ENCODE measurements around the gene LRRC4C.
"Not testable (repeated sequence)": the region's sequence is repeated elsewhere in the genome, so short reads cannot be mapped to it uniquely, and the experiment has no call there.

Gene LRRC4C

DNA sequence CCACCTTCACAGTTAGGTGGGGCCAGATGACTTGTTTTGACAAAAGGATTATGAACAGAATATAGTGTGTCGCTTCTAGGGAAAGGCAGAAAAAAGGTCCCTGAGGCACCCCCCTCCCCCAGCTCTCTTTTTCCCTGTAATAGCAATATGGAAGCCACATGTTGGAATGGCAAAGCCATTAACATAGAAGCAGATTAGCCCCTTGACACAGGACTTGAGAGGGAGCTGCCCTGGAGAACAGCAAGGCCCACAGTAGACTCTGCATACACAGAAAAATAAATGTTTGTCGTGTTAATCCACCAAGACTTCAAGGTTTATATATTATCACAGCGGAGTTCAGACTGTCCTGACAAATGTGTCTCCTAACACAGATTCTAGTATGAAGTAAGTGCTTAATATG, 1222.9 kb downstream of the LRRC4C start:
- no peak overlapping the region for H3K27ac ChIP-seq
- H3K4me3 ChIP-seq, result no peak overlapping the region

DNA sequence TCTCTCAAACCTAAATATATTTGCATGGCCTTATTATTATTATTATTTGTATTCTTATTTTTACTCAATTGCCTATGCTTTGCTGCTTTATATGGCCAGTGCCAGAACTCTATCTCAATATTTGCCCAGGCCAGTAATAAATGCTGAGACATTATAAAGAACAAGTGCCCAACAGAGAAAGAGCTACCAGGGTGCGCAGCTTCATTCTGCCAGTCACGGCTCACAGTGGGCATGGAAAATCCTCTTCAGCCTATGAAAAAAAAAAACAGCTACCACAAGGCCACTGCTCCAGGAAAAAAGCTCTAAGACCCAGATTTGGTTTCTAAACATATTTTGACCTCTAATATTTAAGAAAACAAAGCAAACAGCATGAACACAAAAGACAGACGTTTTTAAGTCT, 1223.6 kb downstream of the LRRC4C start:
- H3K27ac ChIP-seq, result no peak overlapping the region
- no peak overlapping the region for H3K4me3 ChIP-seq

DNA sequence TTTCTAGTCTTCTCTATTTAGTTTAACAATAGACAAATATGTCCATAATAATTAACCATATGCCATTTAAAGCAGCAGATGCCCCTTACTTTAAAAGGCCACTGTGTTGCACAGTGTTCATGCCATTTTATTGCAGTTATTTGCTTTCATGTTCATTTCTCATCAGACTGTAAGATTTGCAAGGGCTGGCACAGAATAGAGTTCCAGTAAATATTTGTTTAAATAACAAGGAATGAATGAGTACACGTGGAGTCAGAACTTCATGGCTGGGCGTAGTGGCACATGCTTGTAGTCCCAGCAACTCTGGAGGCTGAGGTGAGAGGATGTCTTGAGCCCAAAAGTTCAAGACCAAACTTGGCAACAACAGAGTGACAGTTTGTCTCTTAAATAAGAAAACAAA, 1228.6 kb downstream of the LRRC4C start:
- no peak overlapping the region for H3K27ac ChIP-seq

DNA sequence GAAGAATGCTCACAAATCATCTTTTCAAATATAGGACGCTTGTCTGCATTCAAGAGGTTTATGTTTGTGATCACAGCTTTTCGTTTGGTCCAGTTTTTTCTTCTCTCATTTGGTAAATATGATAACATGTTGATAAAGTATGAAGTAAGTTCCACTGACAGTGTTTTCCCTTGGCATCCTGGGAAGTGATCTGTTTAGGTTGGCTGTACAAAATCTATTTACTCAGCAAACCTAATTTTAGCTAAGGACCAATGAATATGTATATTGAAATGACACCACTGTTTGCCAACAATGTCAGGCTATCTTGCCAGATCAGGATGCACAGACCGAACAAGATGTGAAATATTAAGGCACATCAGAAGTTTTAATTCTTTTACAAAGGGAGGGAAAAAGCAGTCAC, 1230.8 kb downstream of the LRRC4C start:
- no peak overlapping the region for H3K27ac ChIP-seq
- no peak overlapping the region for H3K4me3 ChIP-seq

More for the DNA sequence above, 1228.6 kb downstream of the LRRC4C start:
- H3K4me3 ChIP-seq, result no peak overlapping the region

DNA sequence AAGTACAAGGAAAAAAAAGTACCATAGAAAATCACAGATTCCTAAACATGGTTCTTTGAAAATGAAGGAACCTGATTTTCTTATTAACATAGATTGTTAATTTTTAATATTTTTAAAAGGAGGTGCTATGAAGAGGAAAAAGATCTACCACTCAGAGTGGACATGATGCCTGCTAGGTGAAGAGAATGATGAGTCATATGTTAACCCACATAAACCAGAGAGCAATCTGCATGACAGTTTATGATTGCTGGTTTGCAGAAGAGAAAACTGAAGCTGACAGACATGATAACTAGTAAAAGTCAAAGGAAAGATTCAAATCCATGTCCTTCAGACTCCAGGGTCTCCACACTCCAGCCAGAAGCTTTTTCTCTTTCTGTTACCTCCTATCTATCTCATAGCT, 1231.7 kb downstream of the LRRC4C start:
- no peak overlapping the region for H3K27ac ChIP-seq
- no peak overlapping the region for H3K4me3 ChIP-seq

DNA sequence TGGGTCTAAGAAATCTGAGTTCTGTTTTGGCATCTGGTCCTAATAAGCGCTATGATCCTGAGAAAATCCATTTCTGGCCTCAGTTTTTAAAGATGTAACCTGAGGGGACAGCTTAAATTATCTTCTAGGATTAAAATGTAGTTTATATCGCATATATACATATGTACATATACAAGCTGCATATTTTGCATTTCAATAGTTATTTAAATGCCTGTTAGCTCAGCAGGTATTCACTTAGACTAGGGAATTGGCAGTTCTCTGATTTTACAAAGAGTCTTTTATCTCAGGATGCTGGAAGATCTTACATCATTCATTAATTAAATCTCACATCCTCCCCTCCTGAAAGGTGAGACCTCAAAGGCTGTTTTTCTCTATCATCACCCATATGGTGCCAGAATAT, 1232.8 kb downstream of the LRRC4C start:
- Histone ChIP-seq H3K4me3 (no peak overlapping the region), H3K27ac (no peak overlapping the region)

DNA sequence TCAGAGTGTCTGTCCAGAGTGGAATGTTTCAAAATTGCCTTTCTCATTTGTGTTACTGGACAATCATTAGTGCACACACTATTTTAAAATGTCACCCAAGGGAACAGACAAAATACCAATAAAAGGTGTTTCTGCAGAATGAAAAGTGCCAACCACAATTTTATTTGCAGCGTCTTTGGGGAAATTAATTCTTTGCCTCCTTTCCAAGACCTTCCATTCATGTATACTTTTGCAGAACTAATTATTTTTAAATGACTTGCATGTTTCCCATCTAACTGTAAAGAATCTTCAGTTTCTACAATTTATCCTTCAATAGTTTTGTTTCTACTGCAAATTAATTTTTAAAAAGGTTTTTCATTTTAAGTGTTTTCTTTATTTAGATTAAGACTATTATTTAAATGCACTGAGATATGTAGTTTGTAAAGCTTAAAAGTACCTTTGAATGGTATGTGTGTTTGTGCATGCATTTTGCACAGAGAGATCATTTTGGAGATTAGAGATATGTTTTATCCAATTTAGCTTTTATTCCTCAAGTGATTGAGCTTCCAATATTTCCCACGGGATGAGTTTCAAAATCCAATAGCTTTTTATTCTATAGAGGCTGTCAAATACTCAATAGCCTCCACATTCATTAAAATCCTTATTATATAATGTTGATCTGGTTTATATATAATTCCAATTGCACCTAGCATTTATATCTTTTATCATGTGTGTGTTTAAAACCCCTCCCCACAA, 1235.7 kb downstream of the LRRC4C start:
- no peak overlapping the region for H3K4me3 ChIP-seq

DNA sequence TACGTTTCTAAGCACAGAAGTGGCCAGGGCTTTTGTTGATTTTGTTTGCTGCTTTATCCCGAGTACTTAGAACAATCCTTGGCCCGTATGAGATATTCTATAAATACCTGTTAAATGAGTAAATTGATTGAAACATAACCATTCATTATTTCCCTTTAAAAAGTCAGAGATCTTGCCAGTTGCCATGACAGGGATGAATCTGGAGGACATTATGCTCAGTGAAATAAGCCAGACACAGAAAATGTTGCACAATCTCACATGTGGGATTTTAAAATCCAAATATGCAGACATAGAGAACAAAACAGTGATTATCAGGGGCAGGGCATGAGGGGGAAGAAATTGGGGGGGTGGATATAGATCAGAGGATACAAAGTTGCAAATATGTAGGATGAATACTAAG, 1240.1 kb downstream of the LRRC4C start:
- Histone ChIP-seq H3K27ac (no peak overlapping the region), H3K4me3 (no peak overlapping the region)

More for the DNA sequence above, 1235.7 kb downstream of the LRRC4C start:
- H3K27ac ChIP-seq, result no peak overlapping the region

DNA sequence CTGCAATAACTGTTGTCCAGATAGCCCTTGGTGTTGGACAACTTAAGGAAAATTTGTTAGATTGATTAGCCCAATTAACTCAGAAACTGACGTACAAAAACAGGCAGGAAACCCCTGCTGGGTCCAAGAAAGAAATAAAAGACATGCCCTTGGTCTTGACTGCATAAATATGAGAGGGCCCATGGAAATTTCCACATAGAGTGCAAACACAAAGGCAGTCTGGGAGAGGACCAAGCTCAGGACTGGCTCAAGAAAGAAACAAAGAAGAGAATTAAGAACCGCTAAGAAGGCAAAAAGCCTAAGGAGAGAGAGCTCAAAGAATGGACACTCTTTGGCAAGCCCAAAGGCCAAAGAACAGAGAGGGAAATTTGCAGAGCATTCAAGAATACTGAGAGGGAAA, 1243.9 kb downstream of the LRRC4C start:
- Histone ChIP-seq H3K4me3 (no peak overlapping the region), H3K27ac (no peak overlapping the region)

DNA sequence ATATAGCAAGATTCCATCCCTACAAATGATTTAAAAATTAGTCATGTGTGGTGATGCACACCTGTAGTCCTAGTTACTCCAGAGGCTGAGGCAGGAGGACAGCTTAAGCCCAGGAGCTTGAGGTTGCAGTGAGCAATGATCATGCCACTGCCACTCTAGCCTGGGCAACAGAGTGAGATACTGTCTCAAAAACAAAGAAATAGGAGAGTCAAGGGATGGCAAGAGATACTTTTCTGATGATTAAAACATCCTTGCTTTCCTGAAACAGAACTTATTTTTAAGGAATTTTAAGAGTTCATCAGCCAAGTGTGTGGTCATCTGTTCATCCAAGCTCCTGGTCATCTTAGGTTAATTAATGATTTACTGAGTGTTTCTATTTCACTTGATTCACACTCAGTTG, 1252.0 kb downstream of the LRRC4C start:
- H3K4me3 ChIP-seq, result no peak overlapping the region
- no peak overlapping the region for H3K27ac ChIP-seq

DNA sequence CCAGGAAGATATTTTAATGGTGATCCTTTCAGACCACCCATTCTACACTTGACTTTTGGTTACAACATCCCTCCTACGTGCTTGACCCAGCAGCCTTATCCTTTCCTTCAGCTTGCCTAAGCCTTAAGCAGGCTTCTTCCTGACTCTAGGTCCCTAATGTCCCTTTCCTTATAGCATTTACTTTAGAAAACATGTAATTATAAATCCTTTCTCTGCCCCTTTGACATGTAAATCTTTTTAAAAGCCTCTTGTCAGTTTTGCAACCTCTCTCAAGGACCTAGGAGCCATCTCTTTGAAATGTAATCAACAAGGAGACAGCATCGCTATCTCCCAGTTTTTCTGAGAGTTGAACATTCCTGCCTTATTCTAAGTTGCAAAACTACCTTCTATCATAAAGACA, 1255.2 kb downstream of the LRRC4C start:
- no peak overlapping the region for H3K27ac ChIP-seq
- H3K4me3 ChIP-seq, result no peak overlapping the region

DNA sequence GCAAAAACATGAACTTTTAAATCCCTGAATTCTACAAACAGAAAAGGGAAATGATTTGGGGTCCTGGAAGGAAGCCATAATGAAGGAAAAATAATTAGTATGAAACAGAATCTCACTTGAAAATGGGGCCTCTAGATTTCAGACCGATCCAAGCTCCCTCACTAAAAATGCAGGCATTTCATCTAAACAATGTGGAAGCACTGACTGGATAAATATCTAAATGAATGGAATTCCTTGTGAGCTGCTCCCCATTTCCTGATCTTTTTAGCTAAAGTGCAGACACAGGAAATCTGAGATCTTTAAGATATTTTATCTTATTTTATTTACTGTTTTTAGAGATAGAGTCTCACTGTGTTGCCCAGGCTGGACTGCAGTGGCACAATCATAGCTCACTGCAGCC, 1255.8 kb downstream of the LRRC4C start:
- Histone ChIP-seq H3K4me3 (no peak overlapping the region), H3K27ac (no peak overlapping the region)

DNA sequence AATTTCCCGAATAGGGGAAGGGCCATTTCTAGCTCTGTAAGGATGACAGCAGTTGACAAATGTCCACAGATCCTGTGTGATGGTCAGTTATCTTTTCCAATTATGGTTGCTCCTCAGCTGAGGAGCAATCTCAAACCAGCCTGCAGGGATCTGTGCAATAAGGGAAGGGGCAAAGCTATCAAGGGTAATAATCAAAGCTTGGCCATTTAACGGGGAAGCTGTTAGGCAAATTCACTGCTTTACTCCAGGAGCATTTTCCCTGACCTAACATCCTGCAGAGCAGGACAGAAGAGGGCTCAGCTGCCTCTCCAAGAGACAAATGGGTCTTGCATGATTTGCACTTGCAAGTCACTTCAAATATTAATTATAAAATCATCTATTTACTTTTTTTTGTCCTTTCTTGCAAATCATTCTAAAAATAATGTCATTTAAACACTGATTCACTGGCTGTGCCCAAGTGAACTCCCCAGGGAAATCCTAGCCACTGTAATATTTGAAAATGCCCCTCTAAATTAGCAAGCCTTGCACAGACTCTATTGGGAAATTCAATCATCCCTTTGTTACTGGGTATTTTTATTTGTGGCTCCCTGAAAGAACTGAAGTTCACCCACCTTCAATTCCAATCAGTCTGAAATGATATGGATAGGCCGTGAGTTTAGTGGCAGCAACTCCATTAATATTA, 1256.7 kb downstream of the LRRC4C start:
- H3K4me3 ChIP-seq, result no peak overlapping the region
- H3K27ac ChIP-seq, result no peak overlapping the region

DNA sequence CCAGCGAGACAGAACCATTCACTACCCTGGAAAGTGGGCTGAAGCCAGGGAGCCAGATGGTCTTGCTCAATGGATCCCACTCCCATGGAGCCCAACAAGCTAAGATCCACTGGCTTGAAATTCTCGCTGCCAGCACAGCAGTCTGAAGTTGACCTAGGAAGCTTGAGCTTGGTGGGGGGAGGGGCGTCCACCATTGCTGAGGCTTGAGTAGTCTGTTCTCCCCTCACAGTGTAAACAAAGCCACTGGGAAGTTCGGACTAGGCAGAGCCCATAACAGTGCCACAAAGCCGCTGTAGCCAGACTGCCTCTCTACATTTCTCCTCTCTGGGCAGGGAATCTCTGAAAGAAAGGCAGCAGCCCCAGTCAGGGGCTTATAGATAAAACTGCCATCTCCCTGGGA, 1266.9 kb downstream of the LRRC4C start:
- not testable (repeated sequence) for H3K27ac ChIP-seq, H3K4me3 ChIP-seq

DNA sequence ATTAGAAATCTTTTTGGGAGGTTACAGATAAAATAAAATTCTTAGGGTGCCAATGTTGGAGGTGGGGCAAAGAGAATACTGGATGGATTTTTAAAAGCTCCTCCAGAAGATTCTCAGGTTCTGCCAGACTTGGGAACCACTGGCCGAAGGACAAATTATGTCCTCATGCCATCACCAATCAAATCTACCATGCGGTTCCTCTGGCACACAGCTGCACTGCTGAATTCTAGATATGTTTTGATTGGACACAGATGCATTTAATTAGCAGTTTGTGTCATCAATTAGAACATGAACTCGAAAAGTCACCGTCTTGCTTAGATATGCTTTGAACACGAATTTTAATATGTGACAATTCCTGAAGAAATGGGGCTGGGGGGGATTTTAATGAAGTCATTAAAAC, 1269.2 kb downstream of the LRRC4C start:
- Histone ChIP-seq H3K27ac (no peak overlapping the region), H3K4me3 (no peak overlapping the region)

DNA sequence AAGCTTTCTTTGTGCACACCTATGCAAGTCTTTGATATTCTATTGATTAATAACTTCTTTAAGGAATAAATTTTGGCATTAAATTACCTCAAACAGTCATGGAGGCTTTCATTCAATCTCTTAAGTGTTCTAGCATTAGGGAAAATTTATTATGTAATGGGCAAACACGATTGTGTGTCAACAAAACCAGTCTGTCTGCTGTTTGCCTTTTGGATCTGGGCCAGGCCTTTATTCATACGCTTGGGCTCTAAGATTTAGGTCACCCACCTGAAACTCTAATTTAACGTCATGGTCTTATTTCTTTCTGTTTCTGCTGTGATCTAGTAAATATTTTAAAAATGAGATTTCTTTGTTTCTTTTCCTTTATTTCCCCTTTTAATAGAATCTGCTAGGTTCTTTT, 1270.6 kb downstream of the LRRC4C start:
- Histone ChIP-seq H3K4me3 (no peak overlapping the region), H3K27ac (no peak overlapping the region)

DNA sequence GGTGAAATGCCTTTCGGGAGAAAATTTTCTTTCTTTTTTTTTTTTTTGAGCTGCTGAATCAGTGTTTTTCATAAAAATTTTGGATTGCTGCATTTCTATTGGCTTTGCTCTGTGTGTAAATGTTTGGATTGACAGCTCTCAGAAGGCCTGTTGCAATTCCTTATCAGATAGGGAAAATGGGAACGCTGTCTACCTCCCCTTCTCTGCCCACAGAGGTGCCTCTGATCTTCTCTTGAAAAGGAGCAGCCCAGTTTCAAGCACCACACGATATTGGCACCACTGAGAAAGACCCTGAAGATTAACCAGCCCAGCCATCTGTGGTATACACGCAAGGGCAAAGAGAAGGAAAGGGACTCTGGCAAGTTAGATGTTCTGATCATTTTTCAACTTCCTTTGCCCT, 1272.2 kb downstream of the LRRC4C start:
- H3K27ac ChIP-seq, result no peak overlapping the region

DNA sequence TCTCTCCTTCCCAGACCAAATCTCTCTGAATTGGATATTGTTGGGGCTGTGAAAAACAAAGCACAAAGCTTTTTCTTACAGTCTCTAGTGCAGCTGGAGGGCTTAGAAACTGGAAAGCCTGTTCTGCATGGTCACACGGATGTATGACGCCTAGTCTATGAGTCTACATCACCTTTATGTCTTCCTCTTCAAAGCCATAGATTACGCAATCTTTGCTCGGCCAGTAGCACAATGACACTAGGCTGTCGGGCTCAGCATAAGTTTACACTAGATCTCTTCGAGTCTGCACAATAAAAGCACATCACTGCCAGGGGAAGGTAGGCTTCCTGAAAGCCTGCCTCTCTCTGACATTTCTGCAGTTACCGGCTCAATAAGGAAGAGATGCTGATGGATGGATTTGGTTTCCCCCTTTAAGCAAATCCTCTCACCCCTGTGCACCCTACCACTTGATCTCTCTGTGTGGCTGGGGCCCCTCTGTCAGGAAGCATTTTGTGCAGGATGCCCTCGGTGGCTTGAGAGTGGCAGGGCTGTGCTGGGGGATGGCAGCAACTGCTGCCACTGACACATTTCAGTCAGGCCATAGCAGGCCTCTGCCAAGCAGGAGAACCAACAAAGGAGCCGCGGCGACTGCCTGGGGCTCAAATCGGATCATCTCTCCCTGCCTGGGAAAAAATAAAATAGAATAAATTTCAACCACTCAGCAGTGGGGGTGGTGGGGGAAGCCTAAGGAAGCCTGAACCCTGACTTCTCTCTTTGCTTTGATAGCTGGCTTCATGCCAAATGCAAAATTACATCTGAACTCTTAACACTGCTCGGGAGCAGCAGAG, 1272.8 kb downstream of the LRRC4C start:
- no peak overlapping the region for H3K4me3 ChIP-seq
- H3K27ac ChIP-seq, result no peak overlapping the region

More for the DNA sequence above, 1272.2 kb downstream of the LRRC4C start:
- H3K4me3 ChIP-seq, result no peak overlapping the region

DNA sequence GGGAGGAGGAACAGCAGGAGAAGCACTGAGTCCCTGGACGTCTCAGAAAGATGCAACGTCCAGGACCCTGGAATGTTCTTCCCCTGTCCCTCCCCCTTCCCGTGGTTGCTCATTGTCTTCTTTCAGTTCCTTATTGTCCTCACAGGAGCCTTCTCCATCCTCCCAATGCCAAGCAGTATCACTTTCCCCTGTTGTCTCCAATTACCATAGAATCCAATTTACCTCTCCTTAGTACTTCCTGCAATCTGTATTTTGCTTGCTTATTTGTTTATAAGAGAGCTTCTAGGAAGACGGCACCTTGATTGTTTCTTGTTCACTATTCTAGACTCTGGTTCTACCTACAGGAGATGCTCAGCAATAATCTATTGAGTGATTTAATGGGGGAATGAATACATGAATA, 1273.7 kb downstream of the LRRC4C start:
- H3K4me3 ChIP-seq, result no peak overlapping the region
- H3K27ac ChIP-seq, result no peak overlapping the region

DNA sequence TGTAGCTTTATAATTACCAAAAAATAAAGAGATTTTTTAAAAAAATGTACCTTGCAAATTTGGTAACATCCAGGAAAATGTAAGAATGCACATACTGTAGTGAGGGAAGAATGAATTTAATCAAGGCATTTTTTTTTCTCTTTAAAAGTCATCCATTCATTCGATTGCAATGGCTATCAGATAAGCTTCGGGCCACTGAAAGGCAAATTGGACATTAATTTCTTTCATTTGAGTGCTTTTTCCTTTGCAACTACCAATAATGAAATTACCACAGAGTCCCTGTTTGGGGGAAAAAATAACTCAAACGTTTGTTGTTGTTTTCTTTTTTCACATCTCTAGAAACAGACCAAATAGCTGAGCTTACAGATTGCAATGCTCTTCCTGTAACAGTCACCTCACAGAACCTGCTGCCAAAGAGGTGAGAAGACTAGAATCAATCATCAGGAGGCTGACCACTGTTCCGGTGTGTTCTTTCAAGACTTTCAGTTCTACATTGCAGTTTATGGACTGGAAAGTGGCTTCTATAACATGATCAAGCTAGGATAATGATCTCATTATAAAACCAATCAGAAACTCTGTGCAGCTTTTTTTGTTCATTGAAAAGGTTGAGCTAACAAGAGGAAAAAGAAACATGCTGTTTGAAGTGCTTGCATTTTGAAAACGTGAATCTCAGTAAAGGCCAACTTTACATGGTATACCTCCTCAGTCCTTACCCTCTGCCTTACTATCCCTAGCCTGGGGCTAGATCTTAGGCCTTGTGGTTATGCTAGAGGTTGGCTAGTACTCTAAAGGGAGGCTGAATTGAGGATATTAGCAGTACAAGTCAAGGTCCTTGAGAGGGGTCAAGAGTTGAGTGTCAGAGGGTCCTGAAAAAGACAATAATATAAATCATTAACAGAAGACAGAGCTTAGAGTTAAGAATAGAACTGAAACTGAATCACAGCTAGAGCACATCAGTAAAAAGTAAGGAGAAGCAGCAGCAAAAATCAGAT, 1276.1 kb downstream of the LRRC4C start:
- H3K4me3 ChIP-seq, result no peak overlapping the region
- H3K27ac ChIP-seq, result no peak overlapping the region

Measured in skin epidermis (tissue), 12 donors.